Stimulated activated naive B cell treated with anti-CD40 and anti-IgM and Interleukin-4, amounts not matched to agents 10 μg/mL and 1 μg/mL and 100 μg/mL, for 72 hours (primary cell): ENCODE data around the gene TFCP2.

Source experiments
- ATAC-seq, 2 donors: fragments of 150-1000 bp; cut with Tn5 transposase; replicated peaks; 2 replicates each; pipeline ENCODE4 v1.10.0; 2021; ENCODE audit warnings: moderate library complexity in 1 of 2
- DNase-seq: peaks from one replicate; pipeline ENCODE4 v3.0.0; 2021
- H3K27ac Mint-ChIP-seq: one replicate; pipeline ENCODE4 v1.8.0; 2022; ENCODE audit warnings: mild to moderate bottlenecking, mixed read lengths
- H3K27me3 Mint-ChIP-seq, 2 donors: one replicate each; pipeline ENCODE4 v1.8.0; 2022; ENCODE audit warnings: mixed read lengths in 2 of 2
- H3K36me3 Mint-ChIP-seq, 2 donors: one replicate each; pipeline ENCODE4 v1.8.0; 2022; ENCODE audit warnings: mixed read lengths in 2 of 2, mild to moderate bottlenecking in 1 of 2
- H3K4me1 Mint-ChIP-seq, 2 donors: one replicate each; pipeline ENCODE4 v1.8.0; 2022; ENCODE audit warnings: mixed read lengths in 2 of 2, mild to moderate bottlenecking in 1 of 2
- H3K4me3 Mint-ChIP-seq, 2 donors: one replicate each; pipeline ENCODE4 v1.8.0; 2022; ENCODE audit warnings: mild to moderate bottlenecking in 2 of 2, mixed read lengths in 2 of 2, moderate library complexity in 1 of 2
- H3K9me3 Mint-ChIP-seq, 2 donors: one replicate each; pipeline ENCODE4 v1.8.0; 2022; ENCODE audit warnings: mixed read lengths in 2 of 2, mild to moderate bottlenecking in 1 of 2

The TFCP2 gene

DNA sequence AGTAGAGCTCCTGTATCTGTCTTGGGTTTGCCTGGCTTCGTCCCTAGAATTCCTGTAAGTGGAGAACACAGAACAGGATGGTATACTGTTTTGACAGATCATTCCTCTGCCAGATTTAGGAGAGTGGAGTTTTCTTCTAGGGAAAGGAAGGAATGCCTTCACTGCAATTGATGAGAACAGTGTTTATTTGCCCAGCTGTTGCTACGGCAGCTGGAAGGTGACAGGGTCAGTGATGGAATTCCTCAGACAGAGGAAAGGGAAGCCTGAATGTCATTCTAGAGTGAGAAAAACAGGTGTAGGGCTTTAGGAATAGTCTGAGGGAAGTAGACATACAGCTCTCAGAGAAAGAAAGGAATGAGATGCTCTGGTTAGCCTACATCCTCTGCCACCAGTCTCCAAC lies 101.3 kb downstream of the TFCP2 start:
- peaks cover 35 to 46% of the 10 kb centered on the region in 2 donors for H3K36me3 Mint-ChIP-seq
- no peak for ATAC-seq

GRCh38 chr12:51070004-51070403 lies 102.9 kb downstream of the TFCP2 start:
- peaks cover 35 to 41% of the 10 kb centered on the region in 2 donors for H3K36me3 Mint-ChIP-seq
- no peak overlapping the region for H3K27ac Mint-ChIP-seq
- no peaks in the 10 kb centered on the region for H3K27me3 Mint-ChIP-seq
- ATAC-seq (no peak), DNase-seq (no peak)
- no peaks in the 10 kb centered on the region for H3K4me1 Mint-ChIP-seq
- no peak overlapping the region for H3K4me3 Mint-ChIP-seq
- no peaks in the 10 kb centered on the region for H3K9me3 Mint-ChIP-seq

More for the DNA sequence above, 101.3 kb downstream of the TFCP2 start:
- no peak overlapping the region for H3K27ac Mint-ChIP-seq
- H3K9me3 Mint-ChIP-seq, result no peaks in the 10 kb centered on the region
- peaks cover 0 to 2% of the 10 kb centered on the region in 2 donors for H3K4me1 Mint-ChIP-seq
- no peaks in the 10 kb centered on the region for H3K27me3 Mint-ChIP-seq
- no peak overlapping the region for H3K4me3 Mint-ChIP-seq
- DNase-seq, result no peak

DNA sequence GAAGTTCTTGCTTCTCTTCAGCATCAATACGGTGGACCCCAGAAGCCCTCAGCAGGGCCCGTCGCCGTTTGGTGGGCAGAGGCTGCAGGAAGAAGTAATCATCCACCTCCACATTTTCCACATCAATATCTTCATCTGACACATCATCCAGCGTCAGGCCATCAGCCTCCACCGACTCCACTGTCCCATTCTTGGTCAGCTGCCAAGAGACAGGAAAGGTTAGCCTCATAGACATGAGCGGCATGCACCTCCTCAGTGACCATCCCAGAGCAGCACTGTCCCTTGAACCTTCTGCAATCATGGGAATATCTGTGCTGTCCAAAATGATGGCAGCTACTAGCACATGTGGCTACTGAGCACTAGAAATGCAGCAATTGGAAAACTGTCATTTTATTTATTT lies 105.2 kb downstream of the TFCP2 start:
- ATAC-seq (no peak), DNase-seq (no peak)
- Mint-ChIP-seq H3K27ac (no peak overlapping the region), H3K27me3 (no peaks in the 10 kb centered on the region), H3K9me3 (no peaks in the 10 kb centered on the region), H3K4me3 (no peak overlapping the region), H3K36me3 (peaks cover 29 to 36% of the 10 kb centered on the region in 2 donors), H3K4me1 (no peaks in the 10 kb centered on the region)

GRCh38 chr12:51067229-51067628 lies 105.7 kb downstream of the TFCP2 start:
- H3K36me3 Mint-ChIP-seq, result peaks cover 28 to 40% of the 10 kb centered on the region in 2 donors
- DNase-seq (no peak), ATAC-seq (no peak)
- no peak overlapping the region for H3K4me3 Mint-ChIP-seq
- H3K9me3 Mint-ChIP-seq, result no peaks in the 10 kb centered on the region
- H3K4me1 Mint-ChIP-seq, result no peaks in the 10 kb centered on the region
- no peak overlapping the region for H3K27ac Mint-ChIP-seq
- H3K27me3 Mint-ChIP-seq, result no peaks in the 10 kb centered on the region

DNA sequence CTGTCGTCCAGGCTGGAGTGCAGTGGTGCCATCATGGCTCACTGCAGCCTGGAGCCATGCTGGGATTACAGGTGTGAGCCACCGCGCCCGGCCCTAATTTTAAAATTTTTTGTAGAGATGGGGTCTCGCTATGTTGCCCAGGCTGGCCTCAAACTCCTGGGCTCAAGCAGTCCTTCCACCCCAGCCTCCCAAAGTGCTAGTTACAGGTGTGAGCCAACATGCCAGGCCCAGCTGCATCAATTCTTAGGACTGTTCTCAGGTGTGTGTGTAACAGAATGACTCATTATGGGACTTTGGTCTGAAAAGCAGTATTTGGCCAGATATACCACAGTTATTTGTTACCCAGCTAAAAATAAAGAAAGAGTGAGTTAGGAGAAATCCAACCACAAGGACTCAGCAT lies 107.4 kb downstream of the TFCP2 start:
- Mint-ChIP-seq H3K27me3 (no peaks in the 10 kb centered on the region), H3K36me3 (peaks cover 17 to 27% of the 10 kb centered on the region in 2 donors), H3K9me3 (no peaks in the 10 kb centered on the region), H3K27ac (no peak overlapping the region), H3K4me1 (no peaks in the 10 kb centered on the region), H3K4me3 (no peak overlapping the region)
- ATAC-seq (no peak), DNase-seq (no peak)

DNA sequence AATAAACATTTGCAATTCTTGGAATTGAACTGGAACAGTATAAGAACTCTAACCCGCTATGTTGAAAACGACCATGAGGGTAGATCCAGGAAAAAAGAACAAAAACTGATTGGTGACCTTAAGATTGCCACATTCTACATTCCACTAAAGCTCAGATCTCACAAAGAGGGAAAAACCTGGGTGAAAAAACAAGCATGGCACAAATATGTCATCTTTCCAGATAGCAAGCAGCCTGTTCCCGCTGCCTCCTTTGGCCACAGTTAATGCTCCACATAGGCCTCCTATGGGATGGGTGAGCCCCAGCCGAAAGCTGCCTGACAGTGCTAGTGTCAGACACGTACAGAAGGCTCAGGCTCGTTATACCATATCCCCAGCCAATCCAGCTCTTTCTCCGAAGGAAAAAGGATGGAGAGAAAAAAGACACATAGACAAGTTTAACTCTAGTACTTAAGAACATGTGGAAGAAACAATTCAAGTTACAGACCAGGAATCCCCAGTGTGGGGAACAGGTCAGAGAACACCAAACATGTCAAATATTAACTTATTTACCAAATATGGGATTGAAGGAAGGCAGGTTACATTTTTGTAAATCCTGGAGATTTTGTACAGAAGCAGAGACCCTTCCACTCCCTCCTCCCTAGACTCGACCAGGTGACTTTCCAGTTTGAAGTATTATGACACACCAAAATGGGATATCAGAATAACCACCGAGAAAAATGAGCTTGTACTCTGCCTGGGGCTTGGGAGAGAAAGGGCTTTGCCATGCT lies 110.1 kb downstream of the TFCP2 start:
- ATAC-seq (no peak), DNase-seq (no peak)
- no peaks in the 10 kb centered on the region for H3K4me1 Mint-ChIP-seq
- H3K27ac Mint-ChIP-seq, result no peak overlapping the region
- H3K4me3 Mint-ChIP-seq, result no peak overlapping the region
- peaks cover 28 to 34% of the 10 kb centered on the region in 2 donors for H3K36me3 Mint-ChIP-seq
- no peaks in the 10 kb centered on the region for H3K27me3 Mint-ChIP-seq
- no peaks in the 10 kb centered on the region for H3K9me3 Mint-ChIP-seq

DNA sequence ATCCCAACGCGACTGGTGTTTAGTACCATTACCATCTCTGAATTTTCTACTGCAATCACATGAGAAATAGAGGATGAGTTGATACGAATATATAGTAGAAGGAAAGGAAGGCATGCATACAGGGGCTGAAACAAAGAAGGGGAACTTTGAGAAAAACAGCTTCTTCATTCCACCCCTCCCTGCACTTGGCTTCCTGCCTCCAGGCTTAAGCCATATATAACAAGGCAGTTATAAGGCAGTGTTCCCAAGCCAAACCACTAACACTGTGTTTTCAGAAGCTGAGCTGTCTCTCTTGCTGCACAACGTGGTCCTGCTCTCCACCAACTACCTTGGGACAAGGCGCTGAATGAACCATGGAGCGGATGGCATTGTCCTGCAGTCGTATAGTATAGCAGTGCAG lies 113.8 kb downstream of the TFCP2 start:
- Mint-ChIP-seq H3K36me3 (peaks cover 24 to 43% of the 10 kb centered on the region in 2 donors), H3K4me1 (no peaks in the 10 kb centered on the region), H3K9me3 (no peaks in the 10 kb centered on the region), H3K27me3 (no peaks in the 10 kb centered on the region), H3K4me3 (no peak overlapping the region), H3K27ac (peak overlapping the region; percentile 37)
- DNase-seq (no peak), ATAC-seq (no peak)

GRCh38 chr12:51056242-51056641 lies 116.7 kb downstream of the TFCP2 start:
- ATAC-seq (no peak), DNase-seq (no peak)
- H3K4me3 Mint-ChIP-seq, result no peak overlapping the region
- H3K27ac Mint-ChIP-seq, result no peak overlapping the region
- no peaks in the 10 kb centered on the region for H3K27me3 Mint-ChIP-seq
- H3K4me1 Mint-ChIP-seq, result peaks cover 4 to 6% of the 10 kb centered on the region in 2 donors
- H3K36me3 Mint-ChIP-seq, result peaks cover 35 to 45% of the 10 kb centered on the region in 2 donors
- no peaks in the 10 kb centered on the region for H3K9me3 Mint-ChIP-seq

GRCh38 chr12:51055060-51055459 lies 117.9 kb downstream of the TFCP2 start:
- Mint-ChIP-seq H3K27ac (no peak overlapping the region), H3K4me3 (no peak overlapping the region), H3K27me3 (no peaks in the 10 kb centered on the region), H3K9me3 (no peaks in the 10 kb centered on the region), H3K36me3 (peaks cover 30 to 40% of the 10 kb centered on the region in 2 donors), H3K4me1 (peaks cover 4 to 6% of the 10 kb centered on the region in 2 donors)
- DNase-seq (no peak), ATAC-seq (no peak)

- Mint-ChIP-seq H3K4me3 (no peak overlapping the region), H3K4me1 (peaks cover 16 to 34% of the 10 kb centered on the region in 2 donors), H3K9me3 (no peaks in the 10 kb centered on the region), H3K36me3 (peaks cover 18 to 25% of the 10 kb centered on the region in 2 donors), H3K27me3 (no peaks in the 10 kb centered on the region), H3K27ac (no peak overlapping the region)
- DNase-seq (no peak), ATAC-seq (no peak)
Measured at GRCh38 chr12:51051787-51052186, 121.1 kb downstream of the TFCP2 start.

- H3K9me3 Mint-ChIP-seq, result no peaks in the 10 kb centered on the region
- H3K36me3 Mint-ChIP-seq, result peaks cover 13 to 17% of the 10 kb centered on the region in 2 donors
- no peaks in the 10 kb centered on the region for H3K27me3 Mint-ChIP-seq
- no peak for ATAC-seq
- peak overlapping the region; percentile 97 to 99 for H3K4me3 Mint-ChIP-seq
- H3K27ac Mint-ChIP-seq, result no peak overlapping the region
- H3K4me1 Mint-ChIP-seq, result peaks cover 18 to 35% of the 10 kb centered on the region in 2 donors
- DNase-seq, result no peak
Measured at GRCh38 chr12:51049525-51049924, 123.4 kb downstream of the TFCP2 start.

DNA sequence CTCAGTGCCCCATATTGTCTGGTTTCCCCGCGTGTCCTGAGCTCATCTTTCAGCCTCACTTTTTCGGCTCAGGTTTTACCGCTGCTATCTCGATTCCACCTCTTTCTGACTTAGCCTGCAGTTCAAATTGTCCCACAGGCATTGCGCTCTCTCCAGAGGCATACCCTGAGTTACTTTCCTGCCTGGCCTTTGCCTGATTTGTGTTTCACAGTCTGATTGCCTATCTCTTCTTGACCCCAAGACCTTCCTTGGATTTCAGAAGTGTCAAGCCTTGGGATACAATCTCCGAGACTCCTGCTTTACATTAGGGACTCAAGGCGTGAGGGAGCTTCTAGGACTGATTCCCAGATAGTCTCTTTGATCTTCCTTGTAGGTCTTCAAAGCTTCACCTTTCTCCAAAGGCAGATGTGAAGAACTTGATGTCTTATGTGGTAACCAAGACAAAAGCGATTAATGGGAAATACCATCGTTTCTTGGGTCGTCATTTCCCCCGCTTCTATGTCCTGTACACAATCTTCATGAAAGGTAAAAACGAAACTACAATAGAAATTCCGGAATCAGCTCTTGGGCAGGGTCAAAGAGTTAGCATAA lies 124.2 kb downstream of the TFCP2 start:
- no peak for DNase-seq

DNA sequence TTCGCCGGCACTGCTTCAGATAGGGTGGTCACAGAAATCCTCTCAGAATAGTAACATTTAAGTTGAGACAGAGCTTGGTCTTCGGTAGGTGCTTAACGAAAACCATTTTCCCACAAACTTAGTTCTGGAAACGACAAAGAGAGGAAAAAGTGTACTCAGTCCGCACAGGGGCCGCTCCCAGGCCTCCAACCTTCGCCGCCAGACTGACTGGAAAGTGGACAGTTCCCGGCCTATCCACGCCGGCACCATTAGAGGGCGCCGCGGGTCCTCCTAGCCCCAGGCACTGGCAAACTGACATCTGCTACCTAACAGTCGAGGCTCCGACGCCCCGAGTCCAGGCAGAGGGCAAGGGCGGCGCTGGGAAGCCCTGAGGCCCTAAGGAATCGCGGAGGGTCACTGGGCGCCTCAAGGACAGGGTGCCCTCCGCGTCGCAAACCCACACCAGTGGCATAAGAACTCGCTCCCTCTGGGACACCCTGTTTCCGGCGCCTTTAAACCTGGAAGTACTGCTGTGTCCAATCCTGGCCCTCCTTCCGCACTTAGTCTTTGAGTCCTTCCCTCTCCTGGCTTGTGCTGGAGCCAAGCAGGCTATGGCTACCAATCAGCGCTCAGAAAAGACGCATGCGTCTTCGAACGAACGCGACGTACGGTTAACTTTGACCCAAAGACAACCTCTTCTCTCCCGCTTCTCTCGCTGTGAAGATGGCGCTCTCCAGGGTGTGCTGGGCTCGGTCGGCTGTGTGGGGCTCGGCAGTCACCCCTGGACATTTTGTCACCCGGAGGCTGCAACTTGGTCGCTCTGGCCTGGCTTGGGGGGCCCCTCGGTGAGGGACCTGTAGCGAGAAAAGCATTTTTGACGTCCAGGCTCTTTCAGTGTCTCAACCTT lies 125.0 kb downstream of the TFCP2 start, which contains the start of gene LETMD1:
Gene LETMD1, plus strand, starts transcription at position 673 of the 886 bp plus-strand sequence. Its CDS starts 30 bp downstream, at position 703.
- H3K4me1 Mint-ChIP-seq, result peaks cover 18 to 35% of the 10 kb centered on the region in 2 donors
- no peaks in the 10 kb centered on the region for H3K9me3 Mint-ChIP-seq
- peak within 1 kb of the TSS; percentile 97 to 99 for H3K4me3 Mint-ChIP-seq
- DNase-seq, result peak; percentile 90
- peaks cover 10 to 11% of the 10 kb centered on the region in 2 donors for H3K36me3 Mint-ChIP-seq
- no peaks in the 10 kb centered on the region for H3K27me3 Mint-ChIP-seq
- peak within 1 kb of the TSS; percentile 97 for H3K27ac Mint-ChIP-seq
- peak; percentile 97 to 98 for ATAC-seq

More for the DNA sequence above, 124.2 kb downstream of the TFCP2 start:
- H3K4me3 Mint-ChIP-seq, result peak overlapping the region; percentile 97 to 99
- peak overlapping the region; percentile 97 for H3K27ac Mint-ChIP-seq
- H3K36me3 Mint-ChIP-seq, result peaks cover 13% of the 10 kb centered on the region in 2 donors
- peaks cover 18 to 35% of the 10 kb centered on the region in 2 donors for H3K4me1 Mint-ChIP-seq
- H3K9me3 Mint-ChIP-seq, result no peaks in the 10 kb centered on the region
- ATAC-seq, result no peak
- H3K27me3 Mint-ChIP-seq, result no peaks in the 10 kb centered on the region
